ENCODE measurements around the gene MT1E.
A peak's percentile ranks its signal among the peaks of the same experiment; 100 is the strongest.
"Not testable (repeated sequence)": the region's sequence is repeated elsewhere in the genome, so short reads cannot be mapped to it uniquely, and the experiment has no call there.

MT1E gene

GRCh38 chr16:56674570-56674969, 49.0 kb downstream of the MT1E start:
- DNase-seq, result not testable (repeated sequence)

- DNase-seq, result peak; percentile 34
Observed at GRCh38 chr16:56675685-56676210, 50.2 kb downstream of the MT1E start.
